ENCODE measurements around the gene SRSF12.
"Not testable (repeated sequence)": the region's sequence is repeated elsewhere in the genome, so short reads cannot be mapped to it uniquely, and the experiment has no call there.

Gene SRSF12

GRCh38 chr6:89139509-89140346, 21.9 kb upstream of the SRSF12 start:
- H3K9me3 Mint-ChIP-seq, result no peaks in the 10 kb centered on the region
- no peaks in the 10 kb centered on the region for H3K4me1 Mint-ChIP-seq (ENCODE audit: low read depth)
- H3K27me3 Mint-ChIP-seq (ENCODE audit: low read depth), result peaks cover 19% of the 10 kb centered on the region
- H3K4me3 Mint-ChIP-seq, result no peak overlapping the region
- no peaks in the 10 kb centered on the region for H3K36me3 Mint-ChIP-seq (ENCODE audit: low read depth)
- no peak overlapping the region for H3K27ac Mint-ChIP-seq

- Mint-ChIP-seq H3K9me3 (no peaks in the 10 kb centered on the region), H3K4me3 (no peak overlapping the region), H3K4me1 (ENCODE audit: low read depth) (no peaks in the 10 kb centered on the region), H3K36me3 (ENCODE audit: low read depth) (no peaks in the 10 kb centered on the region), H3K27me3 (ENCODE audit: low read depth) (peaks cover 8% of the 10 kb centered on the region), H3K27ac (no peak overlapping the region)
Measured at GRCh38 chr6:89138173-89138572, 20.3 kb upstream of the SRSF12 start.

- no peaks in the 10 kb centered on the region for H3K9me3 Mint-ChIP-seq
- H3K36me3 Mint-ChIP-seq (ENCODE audit: low read depth), result no peaks in the 10 kb centered on the region
- no peak overlapping the region for H3K27ac Mint-ChIP-seq
- no peak overlapping the region for H3K4me3 Mint-ChIP-seq
- no peaks in the 10 kb centered on the region for H3K27me3 Mint-ChIP-seq (ENCODE audit: low read depth)
- no peaks in the 10 kb centered on the region for H3K4me1 Mint-ChIP-seq (ENCODE audit: low read depth)
Measured at GRCh38 chr6:89134723-89135122, 16.9 kb upstream of the SRSF12 start.

- H3K4me1 Mint-ChIP-seq (ENCODE audit: low read depth), result no peaks in the 10 kb centered on the region
- H3K9me3 Mint-ChIP-seq, result peaks cover under 1% of the 10 kb centered on the region
- no peaks in the 10 kb centered on the region for H3K36me3 Mint-ChIP-seq (ENCODE audit: low read depth)
- no peak overlapping the region for H3K27ac Mint-ChIP-seq
- H3K27me3 Mint-ChIP-seq (ENCODE audit: low read depth), result no peaks in the 10 kb centered on the region
- no peak overlapping the region for H3K4me3 Mint-ChIP-seq
Measured at GRCh38 chr6:89133981-89134380, 16.1 kb upstream of the SRSF12 start.

- Mint-ChIP-seq H3K36me3 (ENCODE audit: low read depth) (no peaks in the 10 kb centered on the region), H3K4me3 (no peak overlapping the region), H3K27me3 (ENCODE audit: low read depth) (peaks cover 4% of the 10 kb centered on the region), H3K4me1 (ENCODE audit: low read depth) (no peaks in the 10 kb centered on the region), H3K9me3 (peaks cover 6% of the 10 kb centered on the region), H3K27ac (no peak overlapping the region)
Measured at GRCh38 chr6:89132057-89132456, 14.2 kb upstream of the SRSF12 start.

- H3K27ac Mint-ChIP-seq, result no peak overlapping the region
- no peak overlapping the region for H3K4me3 Mint-ChIP-seq
- H3K27me3 Mint-ChIP-seq (ENCODE audit: low read depth), result peaks cover 4% of the 10 kb centered on the region
- peaks cover 6% of the 10 kb centered on the region for H3K9me3 Mint-ChIP-seq
- H3K36me3 Mint-ChIP-seq (ENCODE audit: low read depth), result no peaks in the 10 kb centered on the region
- H3K4me1 Mint-ChIP-seq (ENCODE audit: low read depth), result no peaks in the 10 kb centered on the region
Measured at GRCh38 chr6:89131599-89131998, 13.7 kb upstream of the SRSF12 start.

- H3K4me1 Mint-ChIP-seq (ENCODE audit: low read depth); H3K27ac Mint-ChIP-seq; H3K36me3 Mint-ChIP-seq (ENCODE audit: low read depth); H3K4me3 Mint-ChIP-seq; H3K9me3 Mint-ChIP-seq; H3K27me3 Mint-ChIP-seq (ENCODE audit: low read depth): not testable (repeated sequence)
Measured at GRCh38 chr6:89128256-89128671, 10.4 kb upstream of the SRSF12 start.

GRCh38 chr6:89122625-89123024, 4.8 kb upstream of the SRSF12 start:
- H3K4me3 Mint-ChIP-seq, result no peak overlapping the region
- H3K27me3 Mint-ChIP-seq (ENCODE audit: low read depth), result peaks cover 25% of the 10 kb centered on the region
- no peak overlapping the region for H3K27ac Mint-ChIP-seq
- no peaks in the 10 kb centered on the region for H3K4me1 Mint-ChIP-seq (ENCODE audit: low read depth)
- peaks cover 2% of the 10 kb centered on the region for H3K36me3 Mint-ChIP-seq (ENCODE audit: low read depth)
- no peaks in the 10 kb centered on the region for H3K9me3 Mint-ChIP-seq

GRCh38 chr6:89121934-89122333, 4.1 kb upstream of the SRSF12 start:
- peaks cover 2% of the 10 kb centered on the region for H3K36me3 Mint-ChIP-seq (ENCODE audit: low read depth)
- no peak overlapping the region for H3K27ac Mint-ChIP-seq
- H3K4me1 Mint-ChIP-seq (ENCODE audit: low read depth), result peaks cover 4% of the 10 kb centered on the region
- no peaks in the 10 kb centered on the region for H3K9me3 Mint-ChIP-seq
- no peak overlapping the region for H3K4me3 Mint-ChIP-seq
- peaks cover 29% of the 10 kb centered on the region for H3K27me3 Mint-ChIP-seq (ENCODE audit: low read depth)

- H3K27ac Mint-ChIP-seq, result no peak overlapping the region
- H3K27me3 Mint-ChIP-seq (ENCODE audit: low read depth), result peaks cover 44% of the 10 kb centered on the region
- H3K4me1 Mint-ChIP-seq (ENCODE audit: low read depth), result peaks cover 6% of the 10 kb centered on the region
- H3K4me3 Mint-ChIP-seq, result no peak overlapping the region
- H3K36me3 Mint-ChIP-seq (ENCODE audit: low read depth), result peaks cover 2% of the 10 kb centered on the region
- no peaks in the 10 kb centered on the region for H3K9me3 Mint-ChIP-seq
Measured at GRCh38 chr6:89120371-89120770, 2.5 kb upstream of the SRSF12 start.

GRCh38 chr6:89118931-89119330, 1.1 kb upstream of the SRSF12 start:
- Mint-ChIP-seq H3K4me1 (ENCODE audit: low read depth) (peaks cover 6% of the 10 kb centered on the region), H3K36me3 (ENCODE audit: low read depth) (peaks cover 2% of the 10 kb centered on the region), H3K27ac (no peak overlapping the region), H3K4me3 (peak overlapping the region; percentile 66), H3K27me3 (ENCODE audit: low read depth) (peaks cover 44% of the 10 kb centered on the region), H3K9me3 (no peaks in the 10 kb centered on the region)

GRCh38 chr6:89116702-89117101, 1.2 kb downstream of the SRSF12 start:
- Mint-ChIP-seq H3K4me1 (ENCODE audit: low read depth) (peaks cover 6% of the 10 kb centered on the region), H3K27ac (no peak overlapping the region), H3K9me3 (no peaks in the 10 kb centered on the region), H3K36me3 (ENCODE audit: low read depth) (peaks cover 2% of the 10 kb centered on the region), H3K4me3 (peak overlapping the region; percentile 64), H3K27me3 (ENCODE audit: low read depth) (peaks cover 40% of the 10 kb centered on the region)

- H3K4me3 Mint-ChIP-seq, result no peak overlapping the region
- peaks cover 25% of the 10 kb centered on the region for H3K27me3 Mint-ChIP-seq (ENCODE audit: low read depth)
- peaks cover 2% of the 10 kb centered on the region for H3K4me1 Mint-ChIP-seq (ENCODE audit: low read depth)
- H3K9me3 Mint-ChIP-seq, result no peaks in the 10 kb centered on the region
- H3K36me3 Mint-ChIP-seq (ENCODE audit: low read depth), result no peaks in the 10 kb centered on the region
- H3K27ac Mint-ChIP-seq, result no peak overlapping the region
Measured at GRCh38 chr6:89111933-89112332, 5.9 kb downstream of the SRSF12 start.

GRCh38 chr6:89110284-89110683, 7.6 kb downstream of the SRSF12 start:
- no peaks in the 10 kb centered on the region for H3K4me1 Mint-ChIP-seq (ENCODE audit: low read depth)
- peaks cover 12% of the 10 kb centered on the region for H3K27me3 Mint-ChIP-seq (ENCODE audit: low read depth)
- H3K9me3 Mint-ChIP-seq, result no peaks in the 10 kb centered on the region
- no peaks in the 10 kb centered on the region for H3K36me3 Mint-ChIP-seq (ENCODE audit: low read depth)
- H3K4me3 Mint-ChIP-seq, result no peak overlapping the region
- H3K27ac Mint-ChIP-seq, result no peak overlapping the region

- Mint-ChIP-seq H3K4me1 (ENCODE audit: low read depth) (peaks cover 5% of the 10 kb centered on the region), H3K4me3 (no peak overlapping the region), H3K27me3 (ENCODE audit: low read depth) (no peaks in the 10 kb centered on the region), H3K36me3 (ENCODE audit: low read depth) (peaks cover 4% of the 10 kb centered on the region), H3K27ac (no peak overlapping the region), H3K9me3 (no peaks in the 10 kb centered on the region)
Measured at GRCh38 chr6:89100114-89100513, 17.8 kb downstream of the SRSF12 start.
